NB4 (cell line): ENCODE measurements around the gene PPP6R1.

Experiments
- DNase-seq: peaks from one replicate; pipeline ENCODE4 v3.0.0; 2010; ENCODE audit warnings: low read depth
- H3K4me3 ChIP-seq: one replicate; pipeline ENCODE4 v1.5.1; 2011; ENCODE audit warnings: mild to moderate bottlenecking, low read depth, low read length, moderate library complexity
- MYC ChIP-seq: IDR thresholded peaks from 2 replicates; pipeline ENCODE4 v1.6.1; 2011; ENCODE audit warnings: low read depth, low read length
- POLR2A ChIP-seq: IDR thresholded peaks from 2 replicates; pipeline ENCODE4 v1.6.1; 2011; ENCODE audit warnings: mild to moderate bottlenecking; ENCODE audit not compliant: insufficient read length; ENCODE audit errors: extremely low read depth
- TF ChIP-seq, protein P1 (sequence below): IDR thresholded peaks from 2 replicates; pipeline ENCODE4 v1.6.1; 2011; ENCODE audit warnings: low read depth, low read length
- TF ChIP-seq, protein P2 (sequence below): IDR thresholded peaks from one replicate; pipeline ENCODE4 v1.5.1; 2012; ENCODE audit warnings: low read depth, low read length

Gene PPP6R1

DNA sequence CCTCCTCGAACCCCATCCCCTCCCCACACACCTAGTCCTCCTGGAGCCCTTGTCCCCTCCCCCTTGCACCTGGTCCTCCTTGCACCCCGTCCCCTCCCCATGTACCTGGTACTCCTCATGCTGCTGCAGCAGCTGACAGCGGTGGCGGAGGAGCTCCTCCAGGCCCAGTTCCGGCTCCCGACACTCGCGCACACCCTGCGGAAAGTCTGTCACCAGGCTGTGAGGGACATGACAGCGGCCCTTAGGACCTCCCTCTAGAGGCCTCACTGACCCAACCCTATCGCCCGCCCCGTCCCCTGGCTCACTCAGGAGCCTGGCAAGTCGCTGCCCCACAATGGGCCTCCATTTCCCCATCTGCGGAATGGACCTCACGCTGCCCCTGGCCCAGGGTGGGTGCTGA, 6.4 kb upstream of the PPP6R1 start:
- no peak for TF ChIP-seq MYC
- no peak for DNase-seq
- H3K4me3 ChIP-seq: no peak overlapping the region

DNA sequence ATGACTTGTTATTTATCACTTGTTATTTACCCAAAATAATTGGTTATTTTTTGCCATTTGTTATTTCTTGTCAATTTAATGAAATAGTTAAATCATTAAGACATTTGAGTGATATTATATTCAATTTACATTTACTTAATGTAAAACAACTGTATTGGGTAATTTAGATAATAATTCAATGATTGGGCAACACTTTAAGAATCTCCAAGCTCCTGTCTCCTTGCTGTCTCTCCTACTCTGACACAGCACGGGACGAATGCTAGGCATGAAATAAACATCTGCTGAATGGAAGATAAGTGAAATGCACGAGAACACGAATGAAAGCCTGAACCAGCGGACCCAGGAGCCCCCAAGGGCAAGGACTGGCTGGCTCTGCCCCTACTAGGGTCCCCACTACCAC, 5.7 kb upstream of the PPP6R1 start:
- no peak for DNase-seq

DNA sequence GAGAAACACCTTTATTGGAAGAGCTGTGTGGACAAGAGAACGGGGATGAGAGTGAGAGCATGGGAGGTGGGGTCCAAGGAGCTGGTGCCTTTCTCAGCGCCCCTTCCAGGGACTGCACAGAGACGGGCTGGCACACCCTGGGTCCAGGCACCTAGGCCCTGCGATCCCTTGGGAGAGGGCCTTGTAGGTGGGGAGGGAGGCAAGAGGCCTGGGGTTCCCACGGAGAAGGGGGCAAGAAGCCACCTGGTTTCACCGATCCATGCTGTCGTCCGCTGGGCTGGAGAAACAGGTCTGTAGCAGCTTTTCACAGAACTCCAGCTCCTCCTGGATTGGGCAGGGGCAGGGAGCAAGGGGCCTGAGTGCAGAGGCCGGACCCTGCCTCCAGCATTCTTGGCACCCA, 3.5 kb upstream of the PPP6R1 start:
- DNase-seq: no peak
- TF ChIP-seq MYC (no peak), POLR2A (no peak)
- TF ChIP-seq, protein P1, sequence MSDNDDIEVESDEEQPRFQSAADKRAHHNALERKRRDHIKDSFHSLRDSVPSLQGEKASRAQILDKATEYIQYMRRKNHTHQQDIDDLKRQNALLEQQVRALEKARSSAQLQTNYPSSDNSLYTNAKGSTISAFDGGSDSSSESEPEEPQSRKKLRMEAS: no peak
- TF ChIP-seq, protein P2, sequence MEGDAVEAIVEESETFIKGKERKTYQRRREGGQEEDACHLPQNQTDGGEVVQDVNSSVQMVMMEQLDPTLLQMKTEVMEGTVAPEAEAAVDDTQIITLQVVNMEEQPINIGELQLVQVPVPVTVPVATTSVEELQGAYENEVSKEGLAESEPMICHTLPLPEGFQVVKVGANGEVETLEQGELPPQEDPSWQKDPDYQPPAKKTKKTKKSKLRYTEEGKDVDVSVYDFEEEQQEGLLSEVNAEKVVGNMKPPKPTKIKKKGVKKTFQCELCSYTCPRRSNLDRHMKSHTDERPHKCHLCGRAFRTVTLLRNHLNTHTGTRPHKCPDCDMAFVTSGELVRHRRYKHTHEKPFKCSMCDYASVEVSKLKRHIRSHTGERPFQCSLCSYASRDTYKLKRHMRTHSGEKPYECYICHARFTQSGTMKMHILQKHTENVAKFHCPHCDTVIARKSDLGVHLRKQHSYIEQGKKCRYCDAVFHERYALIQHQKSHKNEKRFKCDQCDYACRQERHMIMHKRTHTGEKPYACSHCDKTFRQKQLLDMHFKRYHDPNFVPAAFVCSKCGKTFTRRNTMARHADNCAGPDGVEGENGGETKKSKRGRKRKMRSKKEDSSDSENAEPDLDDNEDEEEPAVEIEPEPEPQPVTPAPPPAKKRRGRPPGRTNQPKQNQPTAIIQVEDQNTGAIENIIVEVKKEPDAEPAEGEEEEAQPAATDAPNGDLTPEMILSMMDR: no peak
- H3K4me3 ChIP-seq: no peak overlapping the region

More for the DNA sequence above, 5.7 kb upstream of the PPP6R1 start:
- TF ChIP-seq POLR2A (no peak), MYC (no peak)
- TF ChIP-seq, protein P1: no peak
- TF ChIP-seq, protein P2: no peak
- no peak overlapping the region for H3K4me3 ChIP-seq

DNA sequence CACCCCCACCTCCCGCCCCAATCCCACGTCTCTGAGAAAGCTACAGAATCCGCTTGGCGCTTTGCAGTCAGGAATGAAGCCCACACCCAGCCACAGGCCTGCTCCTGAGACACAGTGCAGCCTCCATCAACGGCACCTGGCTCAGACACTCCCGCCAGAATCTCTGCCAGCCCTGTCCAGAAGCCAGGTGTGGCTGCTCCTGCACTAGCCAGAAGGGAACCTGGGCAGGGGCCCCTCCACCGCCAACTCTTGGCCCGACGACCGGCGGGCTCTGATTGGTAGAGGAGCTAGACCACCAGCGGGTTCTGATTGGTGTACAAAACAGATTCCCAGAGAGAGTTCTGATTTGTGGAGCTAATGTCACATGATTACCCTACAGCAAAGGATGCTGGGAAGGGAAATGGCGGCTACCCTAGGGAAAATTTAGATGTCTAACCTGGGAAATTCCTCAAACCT, 2.9 kb upstream of the PPP6R1 start:
- H3K4me3 ChIP-seq: no peak overlapping the region
- DNase-seq: no peak
- TF ChIP-seq POLR2A (no peak), MYC (no peak)
- TF ChIP-seq, protein P1: no peak
- TF ChIP-seq, protein P2: no peak

DNA sequence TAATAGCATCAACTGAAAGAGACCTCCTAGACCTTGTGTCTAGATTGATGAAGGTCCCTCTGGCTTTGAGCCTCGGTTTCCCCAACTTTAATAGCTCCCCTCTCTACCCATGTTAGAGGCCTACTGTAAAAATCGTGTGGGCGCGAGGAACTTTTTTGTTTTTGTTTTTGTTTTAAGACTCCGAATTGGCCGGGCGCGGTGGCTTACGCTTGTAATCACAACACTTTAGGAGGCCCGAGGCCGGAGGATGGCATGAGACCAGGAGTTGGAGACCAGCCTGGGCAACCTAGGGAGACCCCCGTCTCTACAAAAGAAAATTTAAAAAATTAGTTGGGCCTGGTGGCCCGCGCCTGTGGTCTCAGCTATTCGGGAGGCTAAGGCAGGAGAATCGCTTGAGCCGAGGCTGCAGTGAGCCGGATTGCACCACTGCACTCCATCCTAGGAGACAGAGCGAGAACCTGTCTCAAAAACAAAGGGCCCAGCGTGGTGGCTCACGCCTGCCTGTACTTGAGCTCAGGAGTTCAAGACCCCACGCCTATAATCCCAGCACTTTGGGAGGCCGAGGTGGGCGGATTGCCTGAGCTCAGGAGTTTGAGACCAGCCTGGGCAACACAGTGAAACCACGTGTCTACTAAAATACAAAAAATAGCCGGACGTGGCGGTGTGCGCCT, 858 bp upstream of the PPP6R1 start:
- peak; percentile 30 for DNase-seq
- peak overlapping the region; percentile 69 for H3K4me3 ChIP-seq
- TF ChIP-seq, protein P2: no peak
- TF ChIP-seq MYC: no peak
- TF ChIP-seq POLR2A: no peak
- TF ChIP-seq, protein P1: no peak

DNA sequence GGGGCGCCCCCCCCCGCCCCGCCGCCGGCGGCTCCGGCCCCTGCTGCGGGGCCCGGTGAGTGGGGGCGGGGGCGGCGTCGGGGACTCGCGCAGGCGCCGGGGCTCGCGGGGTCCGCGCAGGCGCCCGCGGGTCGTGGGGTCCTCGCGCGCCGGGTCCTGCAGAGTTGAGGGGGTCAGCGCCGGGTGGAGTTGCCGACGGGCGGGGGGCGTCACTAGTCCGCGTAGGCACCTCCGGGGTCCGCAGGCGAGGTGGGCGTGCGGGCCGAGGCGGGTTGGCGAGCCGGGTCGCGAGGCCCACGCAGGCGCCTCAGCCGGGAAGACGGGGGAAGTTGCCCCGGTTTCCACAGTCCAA, 365 bp downstream of the PPP6R1 start:
- DNase-seq: no peak
- peak overlapping the region; percentile 88 for H3K4me3 ChIP-seq
- TF ChIP-seq, protein P1: no peak
- TF ChIP-seq, protein P2: no peak
- TF ChIP-seq MYC: no peak
- no peak for TF ChIP-seq POLR2A
